B cell (primary cell): Measurements from ENCODE around the gene VPS13D. TPM values are rescaled to one million over a fixed set of nuclear protein-coding genes. Genes with fewer than 3 reads are reported as not detected.

Source experiments
- ATAC-seq: fragments of 200-7000 bp; cut with Tn5 transposase; one replicate; pipeline ENCODE4 v1.10.0; 2021; ENCODE audit warnings: low read depth, mild to moderate bottlenecking, moderate number of reproducible peaks, moderate library complexity
- CTCF ChIA-PET: fragments of 350-600 bp; sonication (Branson Sonifier 250); formaldehyde crosslinking; loops from one replicate; lab custom pipeline; 2021; ENCODE audit warnings: antibody characterized with exemption, inconsistent platforms; lab: Charles Lee
- POLR2A ChIA-PET: fragments of 350-600 bp; sonication (Branson Sonifier 250); formaldehyde crosslinking; loops from one replicate; lab custom pipeline; 2021; ENCODE audit warnings: antibody characterized with exemption; lab: Charles Lee
- DNase-seq: peaks from one replicate; pipeline ENCODE4 v3.0.0; 2013
- H2AFZ ChIP-seq: 2 replicates; pipeline ENCODE4 v1.6.1; 2012; ENCODE audit warnings: mild to moderate bottlenecking, low read depth, low read length; ENCODE audit not compliant: insufficient read depth, poor library complexity, severe bottlenecking
- H3K27ac ChIP-seq, 2 donors: 1 replicate in 1 of 2; 2 replicates in 1 of 2; pipeline ENCODE4 v1.5.1; 2012 to 2013; ENCODE audit warnings: low read length in 2 of 2, mild to moderate bottlenecking in 2 of 2, moderate library complexity in 1 of 2
- H3K27me3 ChIP-seq, 4 experiments: fragments of 200-600 bp in 1 of 4; sonication (generic) in 1 of 4; replicated peaks in 1 of 4; 1 replicate in 2 of 4; 2 replicates in 2 of 4; pipeline versions ENCODE4 v1.6.1 to v1.7.0; 2013 to 2016; ENCODE audit warnings: low read length in 3 of 4, mild to moderate bottlenecking in 2 of 4, mixed read lengths in 1 of 4, moderate library complexity in 1 of 4; ENCODE audit not compliant: insufficient read depth in 4 of 4, control insufficient read depth in 3 of 4; ENCODE audit errors: control extremely low read depth in 1 of 4
- H3K36me3 ChIP-seq, 2 experiments: replicated peaks in 1 of 2; 1 replicate in 1 of 2; 2 replicates in 1 of 2; pipeline versions ENCODE4 v1.6.1 to v1.7.1; 2013; ENCODE audit warnings: low read length in 1 of 2; ENCODE audit not compliant: insufficient read depth in 2 of 2, control insufficient read depth in 1 of 2; ENCODE audit errors: control extremely low read depth in 1 of 2, extremely low read depth in 1 of 2
- H3K4me1 ChIP-seq, 2 donors: fragments of 200-600 bp in 1 of 2; sonication (generic) in 1 of 2; 1 replicate in 1 of 2; 2 replicates in 1 of 2; pipeline versions ENCODE4 v1.5.1 to v1.6.1; 2013 to 2017; ENCODE audit warnings: low read length in 2 of 2; ENCODE audit not compliant: control insufficient read depth in 2 of 2, insufficient read depth in 2 of 2
- H3K4me2 ChIP-seq: replicated peaks from 2 replicates; pipeline ENCODE3; 2012; ENCODE audit warnings: mild to moderate bottlenecking, low read depth, low read length; ENCODE audit not compliant: poor library complexity, severe bottlenecking
- H3K4me3 ChIP-seq, 5 experiments: fragments of 200-600 bp in 1 of 5; sonication (generic) in 1 of 5; 1 replicate in 3 of 5; 2 replicates in 2 of 5; pipeline versions ENCODE4 v1.5.1 to v1.7.0; 2011 to 2016; ENCODE audit warnings: low read length in 4 of 5, mild to moderate bottlenecking in 4 of 5, low read depth in 2 of 5, control low read depth in 1 of 5, moderate library complexity in 1 of 5; ENCODE audit not compliant: insufficient read depth in 1 of 5; ENCODE audit errors: control extremely low read depth in 1 of 5, extremely low read depth in 1 of 5
- H3K79me2 ChIP-seq: fragments of 200-600 bp; sonication (generic); one replicate; pipeline ENCODE4 v1.6.0; 2016; ENCODE audit warnings: low read length; ENCODE audit not compliant: control insufficient read depth, insufficient read depth
- H3K9ac ChIP-seq: fragments of 200-600 bp; sonication (generic); 2 replicates; pipeline ENCODE4 v1.6.1; 2017; ENCODE audit warnings: mild to moderate bottlenecking, low read length, moderate library complexity
- H3K9me3 ChIP-seq, 3 donors: one replicate each; pipeline versions ENCODE4 v1.6.1 to v1.7.1; 2013; ENCODE audit warnings: low read length in 2 of 3; ENCODE audit not compliant: control insufficient read depth in 2 of 3, insufficient read depth in 1 of 3; ENCODE audit errors: control extremely low read depth in 1 of 3
- H4K20me1 ChIP-seq: 2 replicates; pipeline ENCODE4 v1.6.0; 2012; ENCODE audit warnings: mild to moderate bottlenecking, low read length; ENCODE audit not compliant: insufficient read depth, control insufficient read depth, poor library complexity, severe bottlenecking
- H3K27ac Mint-ChIP-seq: one replicate; pipeline ENCODE4 v1.8.0; 2021; ENCODE audit warnings: mixed read lengths
- H3K27me3 Mint-ChIP-seq: one replicate; pipeline ENCODE4 v1.8.0; 2021; ENCODE audit warnings: mixed read lengths
- H3K4me1 Mint-ChIP-seq: one replicate; pipeline ENCODE4 v1.8.0; 2021; ENCODE audit warnings: mixed read lengths
- H3K4me3 Mint-ChIP-seq: one replicate; pipeline ENCODE4 v1.8.0; 2021; ENCODE audit warnings: mixed read lengths
- H3K9me3 Mint-ChIP-seq: one replicate; pipeline ENCODE4 v1.8.0; 2022; ENCODE audit warnings: mixed read lengths; ENCODE audit not compliant: insufficient read depth
- CTCF ChIP-seq: fragments of 200-600 bp; IDR thresholded peaks from one replicate; pipeline ENCODE4 v1.8.0; 2022; ENCODE audit warnings: antibody characterized with exemption, mild to moderate bottlenecking
- EZH2 ChIP-seq: IDR thresholded peaks from 2 replicates; pipeline ENCODE4 v1.6.1; 2012; ENCODE audit warnings: borderline replicate concordance, low read depth, mild to moderate bottlenecking, moderate library complexity, low read length; ENCODE audit not compliant: insufficient read depth, poor library complexity, severe bottlenecking
- WGBS: methylation state at CpG from one replicate; pipeline ENCODE4 v1.1.5; 2013; ENCODE audit warnings: missing lambda C conversion rate; ENCODE audit not compliant: insufficient coverage; 5-methylcytosine and 5-hydroxymethylcytosine counted together
- intact Hi-C: fragments of 100-400 bp; cut with micrococcal nuclease; formaldehyde crosslinking; loops from one replicate; pipeline ENCODE4 v1.10.0; 2022
- polyA plus RNA-seq: library from polyadenylated mRNA; depleted of rRNA; stranded (reverse); fragments of >200 nt; gene quantifications from 2 replicates; pipeline ENCODE4 v1.2.3, GENCODE V29; 2012
- total RNA-seq, 2 donors: library from RNA; stranded (reverse); fragments of 120-200 nt in 1 of 2; gene quantifications; 1 replicate in 1 of 2; 2 replicates in 1 of 2; pipeline versions ENCODE4 v1.2.3 to v1.2.4, GENCODE V29; 2013 to 2022

The VPS13D gene
- total and polyA plus RNA-seq, 2 donors (not counting 1 experiment from before 2014, with no cell fraction given) = 29.9 to 104 TPM

GRCh38 chr1:12407962-12408454, 178.2 kb downstream of the VPS13D start:
- H3K9me3 Mint-ChIP-seq = peaks cover 8% of the 10 kb centered on the region
- no peak overlapping the region for H3K27ac Mint-ChIP-seq
- H3K27ac ChIP-seq = no peak overlapping the region
- no peaks in the 10 kb centered on the region for H3K79me2 ChIP-seq
- no peak overlapping the region for H3K4me3 Mint-ChIP-seq
- WGBS = 100% methylated on average over 2 of the region's 5 CpGs
- no peaks in the 10 kb centered on the region for H4K20me1 ChIP-seq
- no peak for DNase-seq
- peaks cover 0 to 38% of the 10 kb centered on the region in 2 experiments for H3K36me3 ChIP-seq
- no peaks in the 10 kb centered on the region for H3K27me3 Mint-ChIP-seq
- H3K4me1 ChIP-seq = no peaks in the 10 kb centered on the region
- no peak overlapping the region for H2AFZ ChIP-seq
- CTCF ChIA-PET = interaction anchor here (1.4 to 1.8 kb wide), 3 partner anchors 9 to 211 kb away, joined by 3 to 12 read pairs (median 4); no protein-coding TSS in a partner anchor
- no peak overlapping the region for H3K4me3 ChIP-seq
- H3K4me1 Mint-ChIP-seq = peaks cover 2% of the 10 kb centered on the region
- intact Hi-C loops = no loop called here
- H3K9me3 ChIP-seq = peaks cover 0 to 9% (median 5%) of the 10 kb centered on the region in 3 donors
- H3K27me3 ChIP-seq = no peaks in the 10 kb centered on the region
- no peak for ATAC-seq
- POLR2A ChIA-PET = interaction anchor here (0.6 kb wide), 1 partner anchor 397 kb away, joined by 3 read pairs; no protein-coding TSS in a partner anchor
- no peak overlapping the region for H3K9ac ChIP-seq
- no peak for TF ChIP-seq CTCF
- no peak for TF ChIP-seq EZH2
- no peak overlapping the region for H3K4me2 ChIP-seq

GRCh38 chr1:12408662-12409061, 178.8 kb downstream of the VPS13D start:
- Mint-ChIP-seq H3K4me3 (no peak overlapping the region), H3K4me1 (peaks cover 2% of the 10 kb centered on the region), H3K27me3 (no peaks in the 10 kb centered on the region), H3K27ac (no peak overlapping the region), H3K9me3 (peaks cover 8% of the 10 kb centered on the region)
- Histone ChIP-seq H3K36me3 (peaks cover 0 to 32% of the 10 kb centered on the region in 2 experiments), H3K79me2 (no peaks in the 10 kb centered on the region), H3K27ac (no peak overlapping the region), H3K27me3 (no peaks in the 10 kb centered on the region), H4K20me1 (no peaks in the 10 kb centered on the region), H3K9ac (no peak overlapping the region), H2AFZ (no peak overlapping the region), H3K4me2 (no peak overlapping the region), H3K4me3 (no peak overlapping the region), H3K9me3 (peaks cover 0 to 9% (median 5%) of the 10 kb centered on the region in 3 donors), H3K4me1 (no peaks in the 10 kb centered on the region)
- ChIA-PET POLR2A (interaction anchor here (0.6 kb wide), 1 partner anchor 398 kb away, joined by 3 read pairs; no protein-coding TSS in a partner anchor), CTCF (interaction anchor here (1.4 to 1.8 kb wide), 3 partner anchors 9 to 211 kb away, joined by 3 to 12 read pairs (median 4); no protein-coding TSS in a partner anchor)
- TF ChIP-seq EZH2 (no peak), CTCF (no peak)
- DNase-seq (no peak), ATAC-seq (no peak)
- WGBS = no CpG with 5 or more reads among the region's 1 CpG
- intact Hi-C loops = no loop called here
